GM12878 (cell line): ENCODE data around the gene NOB1. TPM values are rescaled to one million over a fixed set of nuclear protein-coding genes. Genes with fewer than 3 reads are reported as not detected.

ENCODE experiments used
- ATAC-seq: fragments of 200-7000 bp; cut with Tn5 transposase; 3 replicates; pipeline ENCODE4 v1.9.1; 2020; ENCODE audit warnings: mild to moderate bottlenecking, moderate library complexity
- BruUV-seq: library from RNA; stranded (reverse); fragments of 400-500 nt; replicated peaks from 2 replicates; lab custom pipeline; 2021; lab: Mats Ljungman, UMichigan
- CTCF ChIA-PET: fragments of 300-600 bp; sonication (Branson Sonifier 250); formaldehyde crosslinking; extraction: SDS; loops from one replicate; lab custom pipeline; 2021; ENCODE audit warnings: inconsistent platforms; lab: Yijun Ruan, JAX
- POLR2A ChIA-PET: fragments of 350-600 bp; formaldehyde crosslinking; extraction: SDS; loops from one replicate; lab custom pipeline; 2021; ENCODE audit warnings: inconsistent platforms; lab: Charles Lee
- RAD21 ChIA-PET: fragments of 300-600 bp; sonication (Branson Sonifier 250); formaldehyde crosslinking; loops from one replicate; lab custom pipeline; 2023; ENCODE audit warnings: antibody characterized with exemption; ENCODE audit not compliant: unreplicated experiment; lab: Charles Lee
- SMC1A ChIA-PET: fragments of 300-600 bp; sonication (Branson Sonifier 250); formaldehyde crosslinking; loops from one replicate; lab custom pipeline; 2023; ENCODE audit not compliant: unreplicated experiment, uncharacterized antibody; lab: Charles Lee
- DNase-seq: peaks from one replicate; pipeline ENCODE4 v3.0.0-alpha.2; 2011; ENCODE audit warnings: low read depth, low spot score
- FAIRE-seq: peaks from 3 replicates; lab custom pipeline; 2011; peaks lifted over from hg19 to GRCh38; lab: Jason Lieb, UNC
- H2AFZ ChIP-seq: 2 replicates; pipeline ENCODE4 v1.6.0; 2011; ENCODE audit warnings: low read depth, low read length, control low read depth; ENCODE audit not compliant: control insufficient read depth
- H3K27ac ChIP-seq: 2 replicates; pipeline ENCODE4 v1.5.1; 2011; ENCODE audit warnings: control low read depth; ENCODE audit not compliant: control insufficient read depth, insufficient read depth
- H3K27me3 ChIP-seq, 2 experiments: replicated peaks in 1 of 2; 2 replicates each; pipeline versions ENCODE4 v1.6.0 to v1.6.1; 2011; ENCODE audit warnings: low read length in 1 of 2; ENCODE audit not compliant: control insufficient read depth in 2 of 2, insufficient read depth in 2 of 2
- H3K36me3 ChIP-seq, 2 experiments: 2 replicates each; pipeline ENCODE4 v1.5.1; 2011; ENCODE audit warnings: low read length in 1 of 2; ENCODE audit not compliant: control insufficient read depth in 2 of 2, insufficient read depth in 2 of 2
- H3K4me1 ChIP-seq: 2 replicates; pipeline ENCODE4 v1.6.1; 2011; ENCODE audit warnings: mild to moderate bottlenecking, low read length, moderate library complexity, mixed read lengths; ENCODE audit not compliant: control insufficient read depth, insufficient read depth
- H3K4me2 ChIP-seq: 2 replicates; pipeline ENCODE4 v1.6.0; 2011; ENCODE audit warnings: control low read depth; ENCODE audit not compliant: control insufficient read depth, insufficient read depth
- H3K4me3 ChIP-seq: fragments of 200-600 bp; sonication (generic); 2 replicates; pipeline ENCODE4 v1.5.1; 2016
- H3K79me2 ChIP-seq: 2 replicates; pipeline ENCODE4 v1.6.0; 2011; ENCODE audit warnings: low read length; ENCODE audit not compliant: control insufficient read depth, insufficient read depth
- H3K9ac ChIP-seq: 2 replicates; pipeline ENCODE4 v1.8.0; 2011; ENCODE audit warnings: low read length, control low read depth, mixed read lengths; ENCODE audit not compliant: control insufficient read depth, insufficient read depth
- H3K9me3 ChIP-seq: replicated peaks from 3 replicates; pipeline ENCODE4 v1.5.1; 2011; ENCODE audit warnings: mild to moderate bottlenecking, low read length; ENCODE audit not compliant: control insufficient read depth, insufficient read depth
- H4K20me1 ChIP-seq: 2 replicates; pipeline ENCODE4 v1.6.0; 2011; ENCODE audit not compliant: control insufficient read depth, insufficient read depth
- ZBTB40 ChIP-seq: fragments of 450-650 bp; IDR thresholded peaks from 2 replicates; pipeline ENCODE4 v1.6.1; 2016; ENCODE audit warnings: mild to moderate bottlenecking, moderate library complexity, borderline replicate concordance
- WGBS: methylation state at CpG from one replicate; pipeline ENCODE4 v1.1.6; 2016; ENCODE audit warnings: low lambda C conversion rate; ENCODE audit not compliant: insufficient replicate concordance, insufficient coverage; ENCODE audit errors: missing lambda C conversion rate; 5-methylcytosine and 5-hydroxymethylcytosine counted together
- in situ Hi-C: fragments of 300-500 bp; cut with MboI; formaldehyde crosslinking; loops from 9 replicates; pipeline ENCODE4 v1.14.3; 2018; ENCODE audit warnings: mixed read lengths
- intact Hi-C: fragments of 100-400 bp; cut with micrococcal nuclease; formaldehyde crosslinking; loops from one replicate; pipeline ENCODE4 v1.14.2; 2022; ENCODE audit not compliant: unreplicated experiment
- polyA plus RNA-seq, 11 experiments: library from polyadenylated mRNA; depleted of rRNA in 4 of 11; unstranded in 6 of 11; stranded (reverse) in 5 of 11; fragments of >200 nt; fragmentation: Nextera tagmentation in 4 of 11; fragmentation: Illumina TruSeq in 1 of 11; extraction: Ambion mirVana in 4 of 11; extraction: Trizol in 1 of 11; gene quantifications; 1 replicate in 1 of 11; 2 replicates in 10 of 11; pipeline versions ENCODE4 v1.2.1 to v1.2.3, GENCODE V29; 2011 to 2016; ENCODE audit warnings: inconsistent platforms in 2 of 11, missing spikeins in 2 of 11, low read depth in 1 of 11
- total RNA-seq, 4 experiments: library from RNA; depleted of rRNA in 3 of 4; stranded (reverse); fragments of >200 nt in 3 of 4; fragmentation: Illumina TruSeq in 1 of 4; extraction: Trizol in 1 of 4; gene quantifications; 2 replicates each; pipeline versions ENCODE4 v1.2.1 to v1.2.3, GENCODE V29; 2013 to 2021

The NOB1 gene
- total and polyA plus RNA-seq, 10 of the 15 experiments (the other 5 are each of a cell fraction or from before 2014, with no cell fraction given) = 31.1 to 117 (median 78.0) TPM

- WGBS = 87% methylated on average over 9 of the region's 9 CpGs
- Histone ChIP-seq H3K4me1 (no peaks in the 10 kb centered on the region), H4K20me1 (no peaks in the 10 kb centered on the region), H3K4me3 (no peak overlapping the region), H3K9ac (no peak overlapping the region), H3K9me3 (no peaks in the 10 kb centered on the region), H2AFZ (no peak overlapping the region), H3K4me2 (no peak overlapping the region), H3K27me3 (no peaks in the 10 kb centered on the region), H3K36me3 (peaks cover 0 to 3% of the 10 kb centered on the region in 2 experiments; a peak in 2 of 4 replicates), H3K27ac (no peak overlapping the region), H3K79me2 (no peaks in the 10 kb centered on the region)
- ChIA-PET POLR2A (interaction anchor here (0.9 kb wide), 1 partner anchor 41 kb away, joined by 4 read pairs; the partner anchor contains the start of gene NOB1), SMC1A (interaction anchor here (1.2 kb wide), 1 partner anchor 41 kb away, joined by 4 read pairs; the partner anchor contains the start of gene NOB1), RAD21 (no interaction called here), CTCF (interaction anchor here (0.7 to 7.6 kb wide), 2 partner anchors 41 to 217 kb away, joined by 4 to 95 read pairs; partner anchors contain the start of gene NOB1)
- no peak for FAIRE-seq
- DNase-seq = no peak
- in situ Hi-C loops (no loop called here), intact Hi-C loops (no loop called here)
- TF ChIP-seq ZBTB40 = no peak
- ATAC-seq = no peak
- BruUV-seq = no TSS peak
These were observed 41.7 kb downstream of the NOB1 start for GRCh38 chr16:69712914-69713581.
